ENCODE measurements around the gene PRDM13.
"Not testable (repeated sequence)": the region's sequence is repeated elsewhere in the genome, so short reads cannot be mapped to it uniquely, and the experiment has no call there.

Gene PRDM13

GRCh38 chr6:99613409-99613704 lies 6.7 kb downstream of the PRDM13 start:
- Histone ChIP-seq H3K9ac (ENCODE audit: low read depth, low read length) (no peak overlapping the region), H3K4me1 (ENCODE audit: control insufficient read depth, insufficient read depth, low read length) (peaks cover 27% of the 10 kb centered on the region), H3K4me3 (ENCODE audit: low read depth, low read length) (peak overlapping the region; percentile 58; the same call in 1 of the 2 replicates), H3K27ac (ENCODE audit: low read depth, low read length) (no peak overlapping the region), H3K27me3 (ENCODE audit: control insufficient read depth, insufficient read depth, low read length) (peaks cover 100% of the 10 kb centered on the region), H3K36me3 (ENCODE audit: control insufficient read depth, insufficient read depth, low read length) (no peaks in the 10 kb centered on the region), H3K9me3 (ENCODE audit: control insufficient read depth, insufficient read depth, low read length) (peaks cover 2% of the 10 kb centered on the region; the same call in 1 of the 2 replicates)

DNA sequence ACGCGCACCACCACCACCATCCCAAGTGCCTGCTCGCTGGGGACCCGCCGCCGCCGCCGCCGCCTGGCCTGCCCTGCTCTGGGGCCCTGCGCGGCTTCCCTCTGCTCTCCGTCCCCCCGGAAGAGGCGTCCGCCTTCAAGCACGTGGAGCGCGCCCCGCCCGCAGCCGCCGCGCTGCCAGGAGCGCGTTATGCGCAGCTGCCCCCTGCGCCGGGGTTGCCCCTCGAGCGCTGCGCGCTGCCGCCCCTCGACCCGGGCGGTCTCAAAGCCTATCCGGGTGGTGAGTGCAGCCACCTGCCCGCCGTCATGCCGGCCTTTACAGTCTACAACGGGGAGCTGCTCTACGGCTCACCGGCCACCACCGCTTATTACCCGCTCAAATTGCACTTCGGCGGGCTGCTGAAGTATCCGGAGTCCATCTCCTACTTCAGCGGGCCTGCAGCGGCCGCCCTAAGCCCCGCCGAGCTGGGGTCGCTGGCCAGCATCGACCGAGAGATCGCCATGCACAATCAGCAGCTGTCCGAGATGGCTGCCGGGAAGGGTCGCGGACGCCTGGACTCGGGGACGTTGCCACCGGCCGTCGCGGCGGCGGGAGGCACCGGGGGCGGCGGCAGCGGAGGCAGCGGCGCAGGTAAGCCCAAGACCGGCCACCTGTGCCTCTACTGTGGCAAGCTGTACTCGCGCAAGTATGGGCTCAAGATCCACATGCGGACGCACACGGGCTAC lies 7.2 kb downstream of the PRDM13 start:
- Histone ChIP-seq H3K4me3 (ENCODE audit: low read depth, low read length) (peak overlapping the region; percentile 58), H3K9ac (ENCODE audit: low read depth, low read length) (no peak overlapping the region), H3K27ac (ENCODE audit: low read depth, low read length) (no peak overlapping the region), H3K27me3 (ENCODE audit: control insufficient read depth, insufficient read depth, low read length) (peaks cover 100% of the 10 kb centered on the region), H3K9me3 (ENCODE audit: control insufficient read depth, insufficient read depth, low read length) (peaks cover 4% of the 10 kb centered on the region; the same call in 1 of the 2 replicates), H3K36me3 (ENCODE audit: control insufficient read depth, insufficient read depth, low read length) (no peaks in the 10 kb centered on the region), H3K4me1 (ENCODE audit: control insufficient read depth, insufficient read depth, low read length) (peaks cover 27% of the 10 kb centered on the region)

GRCh38 chr6:99614430-99615186 lies 8.0 kb downstream of the PRDM13 start:
- Histone ChIP-seq H3K4me3 (ENCODE audit: low read depth, low read length) (peak overlapping the region; percentile 58), H3K27ac (ENCODE audit: low read depth, low read length) (no peak overlapping the region), H3K36me3 (ENCODE audit: control insufficient read depth, insufficient read depth, low read length) (no peaks in the 10 kb centered on the region), H3K4me1 (ENCODE audit: control insufficient read depth, insufficient read depth, low read length) (peaks cover 27% of the 10 kb centered on the region), H3K9ac (ENCODE audit: low read depth, low read length) (no peak overlapping the region), H3K27me3 (ENCODE audit: control insufficient read depth, insufficient read depth, low read length) (peaks cover 100% of the 10 kb centered on the region), H3K9me3 (ENCODE audit: control insufficient read depth, insufficient read depth, low read length) (peaks cover 4% of the 10 kb centered on the region; the same call in 1 of the 2 replicates)

- Histone ChIP-seq H3K36me3 (ENCODE audit: control insufficient read depth, insufficient read depth, low read length) (no peaks in the 10 kb centered on the region), H3K27ac (ENCODE audit: low read depth, low read length) (no peak overlapping the region), H3K4me3 (ENCODE audit: low read depth, low read length) (no peak overlapping the region), H3K27me3 (ENCODE audit: control insufficient read depth, insufficient read depth, low read length) (peaks cover 100% of the 10 kb centered on the region), H3K9me3 (ENCODE audit: control insufficient read depth, insufficient read depth, low read length) (peaks cover 4% of the 10 kb centered on the region; the same call in 1 of the 2 replicates), H3K9ac (ENCODE audit: low read depth, low read length) (no peak overlapping the region), H3K4me1 (ENCODE audit: control insufficient read depth, insufficient read depth, low read length) (peaks cover 10% of the 10 kb centered on the region)
These were observed 10.5 kb downstream of the PRDM13 start for GRCh38 chr6:99617131-99617530.

DNA sequence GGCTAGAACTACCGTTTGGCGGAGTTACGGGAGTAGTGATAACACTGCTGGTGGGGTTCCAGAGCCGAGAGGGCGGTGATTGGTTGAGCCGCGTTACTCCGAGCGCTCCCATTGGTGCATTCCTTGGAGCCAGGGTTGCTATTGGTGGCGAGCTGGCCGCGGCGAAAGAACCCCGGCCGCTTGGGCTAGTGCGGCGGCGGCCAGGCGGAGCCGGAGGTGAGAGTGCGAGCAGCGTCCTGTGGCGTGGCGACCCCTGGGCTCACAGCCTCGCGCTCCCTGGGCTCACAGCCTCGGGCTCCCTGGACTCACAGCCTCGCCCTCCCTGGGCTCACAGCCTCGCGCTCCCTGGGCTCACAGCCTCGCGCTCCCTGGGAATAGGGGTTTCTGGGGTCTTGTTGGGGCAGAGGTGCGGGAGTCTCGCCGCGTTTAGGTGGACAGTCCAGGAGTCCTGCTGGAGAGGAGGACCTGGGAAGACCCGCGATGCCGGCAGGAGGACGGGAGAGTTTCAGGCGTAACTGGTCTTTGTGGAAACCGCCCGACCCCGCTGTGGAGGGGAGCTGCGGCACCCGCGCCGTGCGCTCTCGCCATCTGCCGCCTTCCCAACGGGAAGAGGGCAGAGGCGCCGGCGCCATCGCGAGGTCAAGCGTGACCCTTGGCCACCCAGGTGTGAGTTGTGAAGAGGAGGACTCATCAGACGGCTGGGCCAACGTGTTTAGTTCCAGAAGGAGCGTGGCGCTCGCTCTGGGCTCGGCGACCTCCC lies 12.2 kb downstream of the PRDM13 start:
- peaks cover 94% of the 10 kb centered on the region for H3K27me3 ChIP-seq (ENCODE audit: control insufficient read depth, insufficient read depth, low read length)

GRCh38 chr6:99619409-99619762 lies 12.8 kb downstream of the PRDM13 start:
- Histone ChIP-seq H3K4me1 (ENCODE audit: control insufficient read depth, insufficient read depth, low read length) (0 out of 2 replicates have a peak, but pooled peaks cover 3% of the 10 kb centered on the region), H3K9ac (ENCODE audit: low read depth, low read length) (no peak overlapping the region), H3K36me3 (ENCODE audit: control insufficient read depth, insufficient read depth, low read length) (no peaks in the 10 kb centered on the region), H3K27me3 (ENCODE audit: control insufficient read depth, insufficient read depth, low read length) (peaks cover 91% of the 10 kb centered on the region), H3K9me3 (ENCODE audit: control insufficient read depth, insufficient read depth, low read length) (peaks cover 4% of the 10 kb centered on the region; the same call in 1 of the 2 replicates), H3K4me3 (ENCODE audit: low read depth, low read length) (peak overlapping the region; percentile 54; the same call in 1 of the 2 replicates), H3K27ac (ENCODE audit: low read depth, low read length) (no peak overlapping the region)

More for the DNA sequence above, 12.2 kb downstream of the PRDM13 start:
- H3K9ac ChIP-seq (ENCODE audit: low read depth, low read length) = no peak overlapping the region
- H3K36me3 ChIP-seq (ENCODE audit: control insufficient read depth, insufficient read depth, low read length) = no peaks in the 10 kb centered on the region
- H3K27ac ChIP-seq (ENCODE audit: low read depth, low read length) = no peak overlapping the region
- peaks cover 4% of the 10 kb centered on the region; the same call in 1 of the 2 replicates for H3K9me3 ChIP-seq (ENCODE audit: control insufficient read depth, insufficient read depth, low read length)
- 0 out of 2 replicates have a peak, but pooled peaks cover 3% of the 10 kb centered on the region for H3K4me1 ChIP-seq (ENCODE audit: control insufficient read depth, insufficient read depth, low read length)
- peak overlapping the region; percentile 54 for H3K4me3 ChIP-seq (ENCODE audit: low read depth, low read length)

GRCh38 chr6:99622044-99622443 lies 15.4 kb downstream of the PRDM13 start:
- H3K9ac ChIP-seq (ENCODE audit: low read depth, low read length); H3K4me3 ChIP-seq (ENCODE audit: low read depth, low read length); H3K9me3 ChIP-seq (ENCODE audit: control insufficient read depth, insufficient read depth, low read length); H3K27ac ChIP-seq (ENCODE audit: low read depth, low read length); H3K4me1 ChIP-seq (ENCODE audit: control insufficient read depth, insufficient read depth, low read length); H3K36me3 ChIP-seq (ENCODE audit: control insufficient read depth, insufficient read depth, low read length): not testable (repeated sequence)
- peaks cover 68% of the 10 kb centered on the region for H3K27me3 ChIP-seq (ENCODE audit: control insufficient read depth, insufficient read depth, low read length)

- 0 out of 2 replicates have a peak, but pooled peaks cover 4% of the 10 kb centered on the region for H3K27me3 ChIP-seq (ENCODE audit: control insufficient read depth, insufficient read depth, low read length)
- no peak overlapping the region for H3K4me3 ChIP-seq (ENCODE audit: low read depth, low read length)
- H3K36me3 ChIP-seq (ENCODE audit: control insufficient read depth, insufficient read depth, low read length) = no peaks in the 10 kb centered on the region
- H3K9ac ChIP-seq (ENCODE audit: low read depth, low read length) = no peak overlapping the region
- no peaks in the 10 kb centered on the region for H3K9me3 ChIP-seq (ENCODE audit: control insufficient read depth, insufficient read depth, low read length)
- H3K4me1 ChIP-seq (ENCODE audit: control insufficient read depth, insufficient read depth, low read length) = no peaks in the 10 kb centered on the region
- H3K27ac ChIP-seq (ENCODE audit: low read depth, low read length) = no peak overlapping the region
These were observed 22.7 kb downstream of the PRDM13 start for GRCh38 chr6:99629293-99629692.

GRCh38 chr6:99637629-99638028 lies 31.0 kb downstream of the PRDM13 start:
- H3K9ac ChIP-seq (ENCODE audit: low read depth, low read length) = no peak overlapping the region
- no peaks in the 10 kb centered on the region for H3K36me3 ChIP-seq (ENCODE audit: control insufficient read depth, insufficient read depth, low read length)
- H3K4me1 ChIP-seq (ENCODE audit: control insufficient read depth, insufficient read depth, low read length) = no peaks in the 10 kb centered on the region
- no peaks in the 10 kb centered on the region; the same call in 1 of the 2 replicates for H3K27me3 ChIP-seq (ENCODE audit: control insufficient read depth, insufficient read depth, low read length)
- no peak overlapping the region for H3K4me3 ChIP-seq (ENCODE audit: low read depth, low read length)
- no peak overlapping the region for H3K27ac ChIP-seq (ENCODE audit: low read depth, low read length)
- H3K9me3 ChIP-seq (ENCODE audit: control insufficient read depth, insufficient read depth, low read length) = peaks cover 12% of the 10 kb centered on the region; the same call in 1 of the 2 replicates

DNA sequence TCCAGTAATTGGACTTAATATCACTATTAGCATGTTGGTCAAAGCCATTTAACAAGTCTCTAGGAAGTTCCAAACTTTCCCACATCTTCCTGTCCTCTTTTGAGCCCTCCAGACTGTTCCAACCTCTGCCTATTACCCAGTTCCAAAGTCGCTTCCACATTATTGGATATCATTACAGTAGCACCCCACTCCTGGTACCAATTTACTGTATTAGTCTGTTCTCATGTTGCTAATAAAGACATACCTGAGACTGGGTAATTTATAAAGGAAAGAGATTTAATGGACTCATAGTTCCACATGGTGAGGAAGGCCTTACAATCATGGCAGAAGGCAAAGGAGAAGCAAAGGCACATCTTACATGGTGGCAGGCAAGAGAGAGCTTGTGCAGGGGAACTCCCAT lies 31.7 kb downstream of the PRDM13 start:
- H3K36me3 ChIP-seq (ENCODE audit: control insufficient read depth, insufficient read depth, low read length); H3K27ac ChIP-seq (ENCODE audit: low read depth, low read length); H3K27me3 ChIP-seq (ENCODE audit: control insufficient read depth, insufficient read depth, low read length); H3K4me1 ChIP-seq (ENCODE audit: control insufficient read depth, insufficient read depth, low read length); H3K9ac ChIP-seq (ENCODE audit: low read depth, low read length); H3K4me3 ChIP-seq (ENCODE audit: low read depth, low read length): not testable (repeated sequence)
- peaks cover 12% of the 10 kb centered on the region; the same call in 1 of the 2 replicates for H3K9me3 ChIP-seq (ENCODE audit: control insufficient read depth, insufficient read depth, low read length)

All from HUES48 (cell line).